Cerebellar cortex (tissue), 1 donor: Measurements from ENCODE around the gene CEBPZ.
"Not testable (repeated sequence)": the region's sequence is repeated elsewhere in the genome, so short reads cannot be mapped to it uniquely, and the experiment has no call there.

Experiments
- DNase-seq: peaks from one replicate; pipeline ENCODE4 v3.0.0-alpha.2; 2015; ENCODE audit warnings: low spot score

Gene CEBPZ

DNA sequence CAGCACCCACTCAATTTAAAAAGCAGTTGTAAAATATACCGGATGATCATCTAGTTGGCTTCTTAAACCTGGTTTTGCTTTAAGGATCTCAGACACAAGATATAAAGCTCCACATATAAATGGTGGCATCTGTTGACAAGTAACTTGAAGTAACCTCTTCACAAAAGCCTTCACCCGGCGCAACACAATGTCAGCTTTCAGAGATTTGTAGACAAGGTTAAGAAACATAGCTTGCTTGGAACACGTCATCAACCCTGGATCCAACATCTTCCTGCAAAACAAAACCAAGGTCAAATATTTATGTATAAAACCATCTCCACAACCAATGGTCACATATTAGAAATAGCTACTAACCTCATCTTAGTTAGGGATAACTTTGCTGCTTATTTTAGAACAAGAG is 8.3 kb downstream of the CEBPZ start:
- no peak for DNase-seq

DNA sequence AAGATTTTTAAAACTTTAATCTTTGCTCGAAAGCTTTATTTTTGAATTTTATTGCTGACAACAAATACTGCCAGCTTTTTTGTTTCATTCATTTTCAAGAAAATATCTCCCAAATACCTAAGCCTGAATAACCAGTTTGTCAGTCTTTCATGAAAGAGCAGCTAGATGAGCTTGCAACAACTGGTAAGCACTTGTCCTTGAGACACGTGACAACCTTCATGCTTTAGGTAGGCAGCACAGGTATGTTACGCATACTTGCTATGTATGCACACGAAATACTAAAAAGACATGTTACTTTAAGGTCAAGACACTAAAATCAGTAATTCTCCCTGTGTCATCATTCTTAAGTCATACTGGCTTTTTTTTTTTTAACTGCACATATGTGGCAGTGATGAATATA is 12.3 kb downstream of the CEBPZ start:
- no peak for DNase-seq

GRCh38 chr2:37215250-37215649 is 16.1 kb downstream of the CEBPZ start:
- no peak for DNase-seq

DNA sequence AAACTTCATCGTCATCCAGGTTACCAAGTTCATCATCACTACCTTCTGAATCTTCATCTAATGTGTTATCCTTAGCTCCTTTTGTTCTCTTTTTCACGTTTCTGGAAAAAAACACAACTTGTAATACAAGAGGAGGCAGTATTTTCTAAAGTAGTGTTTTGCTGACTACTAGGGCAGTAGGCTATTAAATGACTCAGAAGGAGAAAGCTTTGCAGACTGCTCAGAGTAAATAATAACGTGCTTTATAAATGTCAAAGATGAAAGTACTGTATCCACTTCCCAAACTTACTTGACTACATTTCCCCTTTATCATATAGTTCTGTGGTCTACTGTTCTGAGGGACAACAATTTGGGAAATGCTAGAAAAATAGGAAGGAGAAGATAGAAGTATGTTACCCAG is 19.5 kb downstream of the CEBPZ start:
- DNase-seq, result no peak

- no peak for DNase-seq
Observed at GRCh38 chr2:37211212-37211611, 20.2 kb downstream of the CEBPZ start.

- DNase-seq, result not testable (repeated sequence)
Observed at GRCh38 chr2:37206760-37207159, 24.6 kb downstream of the CEBPZ start.

GRCh38 chr2:37205689-37206341 is 25.6 kb downstream of the CEBPZ start:
- DNase-seq, result no peak

DNA sequence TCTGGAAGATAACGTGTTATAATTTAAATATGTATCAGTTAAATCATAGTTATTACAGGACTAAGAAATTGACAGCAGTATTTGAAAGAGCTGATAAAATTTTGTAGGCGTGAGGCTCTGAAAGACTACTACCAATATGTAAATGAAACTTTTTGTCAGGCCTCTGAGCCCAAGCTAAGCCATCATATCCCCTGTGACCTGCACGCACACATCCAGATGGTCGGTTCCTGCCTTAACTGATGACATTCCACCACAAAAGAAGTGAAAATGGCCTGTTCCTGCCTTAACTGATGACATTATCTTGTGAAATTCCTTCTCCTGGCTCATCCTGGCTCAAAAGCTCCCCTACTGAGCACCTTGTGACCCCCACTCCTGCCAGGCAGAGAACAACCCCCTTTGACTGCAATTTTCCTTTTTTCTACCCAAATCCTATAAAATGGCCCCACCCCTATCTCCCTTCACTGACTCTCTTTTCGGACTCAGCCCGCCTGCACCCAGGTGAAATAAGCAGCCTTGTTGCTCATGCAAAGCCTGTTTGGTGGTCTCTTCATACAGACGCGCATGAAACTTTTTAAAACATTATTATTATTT is 26.2 kb downstream of the CEBPZ start:
- not testable (repeated sequence) for DNase-seq

- DNase-seq, result no peak
Observed at GRCh38 chr2:37203708-37204107, 27.7 kb downstream of the CEBPZ start.

DNA sequence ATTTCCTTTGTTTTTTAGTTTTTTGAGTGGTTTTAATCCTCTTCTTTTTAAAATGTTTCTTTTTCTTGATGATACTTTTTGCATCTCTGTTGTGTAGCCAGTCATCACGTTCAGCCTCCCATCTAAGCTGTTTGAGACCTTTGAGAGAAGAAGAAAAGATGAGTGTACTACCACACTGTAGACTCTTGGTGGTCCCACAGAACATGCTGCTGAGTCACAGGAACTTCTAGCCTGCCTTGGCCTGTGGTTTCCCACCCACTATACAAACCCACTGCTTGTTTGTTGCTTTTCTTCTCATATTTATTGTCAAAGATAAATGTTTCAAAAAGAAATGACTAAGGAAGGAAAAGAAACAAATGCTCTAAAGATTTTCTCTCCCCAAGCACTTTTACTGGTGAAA is 29.6 kb downstream of the CEBPZ start:
- no peak for DNase-seq

DNA sequence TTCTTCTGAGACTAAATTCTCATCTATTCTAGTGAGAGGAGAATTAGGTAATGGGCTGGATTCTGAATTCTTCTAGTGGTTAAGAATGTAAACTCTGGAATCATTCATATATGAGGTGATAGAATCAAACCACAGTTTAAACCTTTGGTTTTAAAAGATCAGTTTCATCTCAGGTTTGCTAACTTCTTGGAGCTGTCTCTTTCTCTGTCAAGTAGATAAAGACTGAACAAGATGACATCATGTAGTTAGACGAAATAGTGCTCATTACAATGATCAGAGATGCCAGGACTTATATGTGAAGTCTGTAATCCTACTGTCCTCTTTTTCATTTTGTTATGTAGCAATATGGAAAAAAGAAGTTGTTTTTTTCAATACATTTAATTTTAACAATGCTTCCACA is 30.2 kb downstream of the CEBPZ start:
- DNase-seq, result no peak

GRCh38 chr2:37198681-37199065 is 32.7 kb downstream of the CEBPZ start:
- DNase-seq, result no peak

DNA sequence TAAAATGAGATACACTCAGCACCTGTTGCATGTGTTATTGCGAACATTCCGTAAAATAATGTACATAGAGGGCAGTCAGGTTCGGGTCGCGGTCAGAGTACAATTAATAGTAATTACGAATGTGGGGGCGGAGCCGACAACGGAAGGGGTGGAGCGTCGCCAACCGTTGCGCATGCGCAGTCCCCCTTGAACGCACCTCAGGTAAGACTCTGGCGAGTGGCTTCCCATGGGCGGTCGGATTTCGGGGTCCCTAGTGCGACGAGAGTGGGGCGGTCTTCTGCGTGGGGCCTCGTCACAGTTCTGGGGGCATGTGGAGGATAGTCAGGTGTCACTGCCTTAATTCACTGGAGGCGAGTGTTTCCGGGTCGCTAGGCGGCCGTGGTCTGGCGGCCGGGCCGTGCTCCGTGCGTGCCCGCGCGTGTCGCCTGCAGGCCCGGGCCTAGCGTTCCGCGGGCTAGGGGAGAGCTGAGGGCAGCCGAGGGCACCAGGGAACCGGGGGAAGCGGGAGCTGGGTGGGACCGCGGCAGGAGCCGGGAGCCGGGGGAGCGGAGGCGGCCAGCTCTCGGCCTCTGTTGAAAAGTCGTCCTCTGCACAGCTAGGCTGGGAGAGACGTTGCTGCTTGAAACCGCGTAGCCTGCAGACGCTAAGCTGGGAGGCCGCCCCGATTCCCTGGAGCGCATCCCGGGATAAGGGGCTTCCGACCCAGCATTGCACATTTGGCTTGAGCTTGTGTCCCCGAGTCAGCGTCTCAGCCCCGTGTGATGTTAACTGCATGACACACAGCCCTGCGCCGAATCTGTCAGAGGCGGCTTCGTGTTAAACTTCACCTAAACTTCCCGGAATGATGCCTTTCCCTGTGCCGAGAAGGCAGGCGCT is 34.8 kb downstream of the CEBPZ start, which contains the start of gene CEBPZOS:
TSS of gene CEBPZOS (plus strand) at position 177 of the 876 bp plus-strand sequence. CDS start 3,209 bp downstream, outside the sequence.
- peak; percentile 81 for DNase-seq

GRCh38 chr2:37195862-37196319 is 35.5 kb downstream of the CEBPZ start:
- DNase-seq, result not testable (repeated sequence)

DNA sequence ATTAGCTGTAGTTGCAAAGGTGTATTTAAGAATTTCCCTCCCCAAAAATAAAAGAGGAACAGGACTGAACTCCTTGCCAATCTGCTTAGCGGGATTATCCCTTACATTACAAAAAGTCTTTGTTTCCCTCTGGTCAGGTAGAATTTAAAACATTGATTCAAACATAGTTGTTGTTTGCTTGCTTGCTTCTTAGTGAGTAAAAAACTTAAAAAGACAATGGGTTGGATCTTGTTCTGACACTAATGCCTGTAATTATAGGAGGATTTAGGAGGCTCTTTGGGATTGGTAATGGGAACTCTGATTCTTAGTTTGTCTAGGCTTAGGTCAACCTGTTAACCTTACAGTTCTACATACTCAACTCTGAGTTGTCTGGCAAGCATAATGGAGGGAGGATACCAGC is 38.8 kb downstream of the CEBPZ start:
- DNase-seq, result no peak

DNA sequence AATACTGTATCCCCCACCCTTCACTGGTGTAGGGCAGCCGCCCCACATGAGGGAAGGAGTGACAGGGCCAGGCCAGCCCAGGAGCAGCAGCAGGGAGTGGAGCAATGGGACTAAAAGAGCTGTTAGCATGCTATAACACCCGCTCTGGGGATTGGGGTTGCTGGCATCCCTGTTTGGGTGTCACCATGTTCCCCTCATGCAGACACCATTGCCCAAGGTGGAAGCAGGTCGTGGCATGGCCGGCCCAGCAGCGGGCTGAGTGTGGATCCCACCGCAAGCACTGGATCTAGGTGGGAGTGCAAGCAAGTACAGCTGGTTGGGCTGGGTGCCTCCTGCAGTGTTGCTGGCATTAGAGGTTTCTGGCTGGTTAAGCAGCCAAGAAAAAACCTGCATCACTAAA is 39.6 kb downstream of the CEBPZ start:
- DNase-seq, result no peak

DNA sequence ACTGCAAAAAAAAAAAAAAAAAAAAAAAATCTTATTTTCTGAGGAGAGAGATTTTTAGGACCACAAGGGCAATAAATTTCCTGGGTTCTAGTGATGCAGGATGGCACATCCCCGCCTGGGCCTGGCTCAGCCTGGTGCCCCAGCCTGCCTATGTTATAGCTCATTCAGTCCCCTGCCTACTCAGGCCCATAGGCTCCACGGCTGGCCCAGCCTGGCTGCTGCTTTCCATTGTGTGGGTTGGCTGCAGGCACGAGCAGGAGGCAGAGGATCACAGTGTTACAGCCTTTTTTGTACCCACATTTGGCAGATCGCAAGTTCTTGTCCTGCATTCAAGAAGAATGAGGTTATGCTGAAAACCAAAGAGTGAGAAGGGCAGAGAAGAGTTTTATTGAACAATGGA is 40.1 kb downstream of the CEBPZ start:
- DNase-seq, result no peak

GRCh38 chr2:37190290-37190689 is 41.1 kb downstream of the CEBPZ start:
- DNase-seq, result no peak

- DNase-seq, result no peak
Observed at GRCh38 chr2:37189452-37190153, 41.8 kb downstream of the CEBPZ start.

GRCh38 chr2:37188570-37188969 is 42.8 kb downstream of the CEBPZ start, which contains the start of gene SULT6B1:
Gene SULT6B1, minus strand, starts transcription at chr2:37188670. Its CDS starts 30 bp downstream, at chr2:37188640.
- DNase-seq, result no peak

DNA sequence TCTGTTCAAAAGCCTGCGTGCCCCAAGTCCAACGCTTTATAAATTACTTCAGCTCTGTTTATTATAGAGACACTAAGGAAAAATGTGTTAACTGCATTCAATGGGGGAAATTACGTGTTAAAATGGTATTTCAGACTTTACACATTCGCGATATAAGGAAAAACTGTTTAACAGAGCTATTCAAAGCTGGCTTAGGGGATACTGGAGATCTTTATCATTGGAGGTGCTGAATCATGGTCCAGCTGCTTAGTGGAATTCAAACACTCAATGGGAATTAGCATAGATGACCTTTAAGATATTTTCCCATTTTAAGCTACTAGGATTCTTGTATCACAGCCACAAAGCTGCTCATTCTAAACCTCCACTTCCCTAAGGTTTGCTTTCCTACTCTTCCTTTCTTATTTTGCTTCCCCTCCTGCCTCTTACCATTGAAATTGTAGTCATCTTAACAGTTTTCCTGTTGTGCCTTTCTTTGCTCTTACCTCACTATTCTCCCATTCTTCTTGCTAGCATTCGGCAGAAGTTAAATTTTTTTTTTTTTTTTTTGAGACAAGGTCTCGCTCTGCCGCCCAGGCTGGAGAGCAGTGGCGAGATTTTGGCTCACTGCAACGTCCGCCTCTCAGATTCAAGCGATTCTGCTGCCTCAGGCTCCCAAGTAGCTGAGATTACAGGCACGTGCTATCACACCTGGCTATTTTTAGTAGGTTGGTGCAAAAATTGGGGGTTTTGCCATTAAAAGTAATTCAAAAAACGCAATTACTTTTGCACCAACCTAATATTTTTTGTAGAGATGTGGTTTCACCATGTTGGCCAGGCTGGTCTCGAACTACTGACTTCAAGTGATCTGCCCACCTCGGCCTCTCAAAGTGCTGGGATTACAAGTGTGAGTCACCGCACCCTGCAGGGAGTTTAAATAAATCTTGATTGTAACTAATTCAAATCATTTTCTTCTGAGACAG is 49.4 kb downstream of the CEBPZ start:
- DNase-seq, result no peak
